ENCODE results near the gene BAG5.

The BAG5 gene

GRCh38 chr14:103563844-103564505, 1.5 kb upstream of the BAG5 start:
- in situ Hi-C loops (cut with HindIII; ENCODE audit: low sequenced_read_pairs): no loop called here

GRCh38 chr14:103563226-103563620, 766 bp upstream of the BAG5 start:
- in situ Hi-C loops (cut with HindIII; ENCODE audit: low sequenced_read_pairs): no loop called here

DNA sequence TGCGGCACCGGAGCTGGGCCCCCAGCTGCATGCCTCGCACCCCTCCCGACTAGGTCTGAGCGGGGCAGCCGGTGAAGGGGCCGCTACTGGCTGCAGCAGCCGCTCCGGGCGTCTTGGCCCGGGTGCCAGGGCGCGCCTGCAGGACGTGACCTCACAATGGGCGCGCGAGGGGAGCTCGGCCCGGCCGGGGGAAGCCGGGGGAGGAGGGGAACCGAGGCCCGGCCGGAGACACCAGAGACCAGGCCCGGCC, 353 bp downstream of the BAG5 start:
- in situ Hi-C loops (cut with HindIII; ENCODE audit: low sequenced_read_pairs): no loop called here

GRCh38 chr14:103561381-103562178, 877 bp downstream of the BAG5 start:
- in situ Hi-C loops (cut with HindIII; ENCODE audit: low sequenced_read_pairs): no loop called here

GRCh38 chr14:103560691-103561090, 1.8 kb downstream of the BAG5 start:
- in situ Hi-C loops (cut with HindIII; ENCODE audit: low sequenced_read_pairs): no loop called here

DNA sequence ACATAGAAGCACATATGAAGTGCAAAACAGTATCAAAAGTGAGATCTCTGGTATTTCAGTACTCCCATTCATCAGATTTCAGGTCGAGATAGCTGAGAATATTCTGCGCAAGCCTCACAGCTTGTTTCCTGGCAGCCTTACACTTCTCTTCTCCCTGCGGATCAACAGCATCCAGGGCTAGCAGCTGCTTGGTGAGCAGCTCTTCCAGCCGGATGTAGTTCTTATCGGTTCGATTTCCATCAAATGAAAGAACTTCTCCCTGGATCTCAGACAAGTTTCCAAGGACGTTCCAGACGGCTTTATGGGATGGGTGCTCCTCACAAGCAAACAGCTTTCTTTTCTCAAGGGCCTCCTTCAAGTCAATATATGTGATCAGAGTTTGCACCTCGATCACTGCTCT, 2.7 kb downstream of the BAG5 start:
- in situ Hi-C loops (cut with HindIII; ENCODE audit: low sequenced_read_pairs): no loop called here

DNA sequence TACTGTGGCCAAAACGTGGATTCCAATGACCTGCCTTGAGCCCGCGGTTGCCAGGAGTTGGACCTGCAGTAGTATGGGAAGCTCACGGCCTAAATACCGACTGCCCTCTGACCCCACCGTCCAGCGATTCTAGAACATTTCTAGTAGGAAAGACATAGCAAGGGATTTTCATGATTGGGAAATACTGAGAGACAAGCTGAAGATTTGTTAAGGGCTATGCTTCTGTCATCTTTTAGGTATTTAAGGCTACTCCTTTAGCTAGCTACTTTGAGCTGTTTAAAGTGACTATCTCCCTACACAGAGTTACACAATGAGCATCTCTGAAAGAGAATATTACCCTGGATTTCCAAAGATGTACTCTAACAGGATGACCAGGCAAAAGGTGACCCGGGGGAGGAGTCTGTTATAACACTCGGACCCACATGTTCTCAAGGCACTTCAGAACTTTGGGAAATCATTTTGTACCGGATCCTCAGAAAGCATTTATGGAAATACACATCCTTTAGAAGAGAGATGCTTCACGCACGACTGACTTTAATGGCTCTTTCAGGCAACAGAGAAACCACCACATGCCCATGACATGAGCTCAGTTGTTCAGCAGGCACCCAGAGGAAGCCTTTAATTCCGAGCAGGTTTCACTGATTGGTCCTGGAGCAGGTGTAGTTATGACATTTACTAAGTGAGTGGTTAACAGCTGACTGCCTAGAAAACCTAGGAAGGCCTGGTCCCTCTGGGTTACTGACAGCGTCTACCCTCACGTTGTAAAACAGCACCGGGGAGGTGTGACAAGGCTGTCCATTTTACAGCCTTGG, 4.2 kb downstream of the BAG5 start:
- in situ Hi-C loops (cut with HindIII; ENCODE audit: low sequenced_read_pairs): no loop called here

DNA sequence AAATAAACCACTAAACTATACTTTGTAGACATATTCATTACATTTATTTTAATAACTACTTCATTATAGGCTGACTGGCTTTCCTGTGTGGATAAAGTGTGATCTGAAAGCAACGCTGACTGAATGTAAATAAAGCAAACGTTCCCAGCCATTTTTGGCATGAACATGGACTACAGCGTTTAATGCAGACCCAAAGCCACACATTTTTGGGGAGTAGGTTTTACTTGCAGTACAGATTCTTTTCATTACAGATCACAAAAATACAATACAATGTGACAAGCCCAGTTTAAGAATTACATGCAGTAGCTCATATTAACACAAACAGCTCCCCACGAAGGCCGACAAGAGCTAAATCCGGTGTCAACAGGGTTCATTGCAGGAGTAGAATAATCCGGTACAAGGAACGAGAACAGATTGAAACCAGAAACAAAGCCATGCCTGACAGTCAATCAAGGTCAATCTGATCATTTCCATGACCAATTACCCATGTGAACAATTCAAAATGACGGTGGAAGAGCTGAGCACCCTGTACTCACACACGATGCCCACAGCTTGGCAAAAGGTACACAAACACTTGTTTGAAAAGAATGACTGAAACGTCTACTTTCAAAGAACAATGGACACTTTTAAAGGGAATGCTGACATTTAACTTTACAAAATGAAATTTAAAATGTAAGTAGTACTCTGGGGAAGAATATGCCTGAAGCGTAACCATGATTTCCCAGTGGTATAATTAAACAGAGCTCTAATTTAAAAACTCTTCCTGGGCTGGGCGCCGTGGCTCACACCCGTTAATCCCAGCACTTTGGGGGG, 5.3 kb downstream of the BAG5 start:
- in situ Hi-C loops (cut with HindIII; ENCODE audit: low sequenced_read_pairs): no loop called here

GRCh38 chr14:103555559-103556337, 6.7 kb downstream of the BAG5 start:
- in situ Hi-C loops (cut with HindIII; ENCODE audit: low sequenced_read_pairs): no loop called here

- in situ Hi-C loops (cut with HindIII; ENCODE audit: low sequenced_read_pairs): no loop called here
Observed at GRCh38 chr14:103552846-103553210, 9.6 kb downstream of the BAG5 start.

GRCh38 chr14:103552011-103552845, 10.2 kb downstream of the BAG5 start:
- in situ Hi-C loops (cut with HindIII; ENCODE audit: low sequenced_read_pairs): no loop called here

- in situ Hi-C loops (cut with HindIII; ENCODE audit: low sequenced_read_pairs): no loop called here
Observed at GRCh38 chr14:103551338-103551762, 11.1 kb downstream of the BAG5 start.

- in situ Hi-C loops (cut with HindIII; ENCODE audit: low sequenced_read_pairs): no loop called here
Observed at GRCh38 chr14:103550451-103551337, 11.8 kb downstream of the BAG5 start.

- in situ Hi-C loops (cut with HindIII; ENCODE audit: low sequenced_read_pairs): no loop called here
Observed at GRCh38 chr14:103549361-103550311, 12.8 kb downstream of the BAG5 start.

DNA sequence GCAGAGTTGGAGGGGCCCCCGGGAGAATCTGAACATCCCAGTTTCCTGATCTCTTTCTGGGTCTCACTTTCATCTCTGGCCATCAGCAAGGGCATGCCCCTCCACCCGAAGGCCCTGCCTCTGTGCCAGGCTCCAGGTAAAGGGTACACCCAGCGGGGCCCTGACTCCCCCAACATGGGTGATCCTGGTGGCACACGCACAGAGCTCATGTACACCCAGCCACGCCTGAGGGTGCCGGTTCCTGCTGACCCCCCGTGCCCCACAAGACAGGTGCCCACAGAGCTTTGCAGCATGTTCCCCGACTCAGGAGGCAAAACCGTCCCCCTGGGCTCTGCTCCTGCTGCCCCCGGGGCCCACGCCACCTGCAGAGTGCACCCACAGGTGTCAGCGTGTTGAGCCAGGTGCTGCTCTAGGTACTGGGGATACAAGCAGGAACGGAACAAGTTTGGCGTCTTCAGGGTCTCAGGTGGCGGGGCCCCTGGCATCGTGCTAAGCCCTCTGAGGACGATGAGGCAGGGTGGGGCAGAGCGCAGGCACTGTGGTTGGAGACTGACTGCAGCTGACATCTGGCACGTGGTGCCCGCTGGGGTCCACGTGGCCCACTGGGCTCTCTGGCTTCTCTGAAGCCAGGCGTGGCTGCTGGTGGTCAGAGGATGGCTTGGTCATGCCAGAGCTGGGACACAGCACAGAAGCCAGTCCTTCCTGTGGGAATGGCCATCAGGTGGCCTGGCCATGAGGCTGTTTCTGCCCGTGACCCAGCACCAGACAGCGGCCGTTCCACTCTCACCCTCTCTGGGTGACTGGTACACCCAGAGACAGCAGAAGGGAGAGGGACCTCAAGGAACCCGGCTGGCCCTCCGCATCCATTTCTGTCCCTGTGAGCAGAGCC, 13.8 kb downstream of the BAG5 start:
- in situ Hi-C loops (cut with HindIII; ENCODE audit: low sequenced_read_pairs): no loop called here

GRCh38 chr14:103547941-103548462, 14.5 kb downstream of the BAG5 start:
- in situ Hi-C loops (cut with HindIII; ENCODE audit: low sequenced_read_pairs): no loop called here
